Keratinocyte (primary cell): ENCODE measurements around the gene KHNYN. TPM values are rescaled to one million over a fixed set of nuclear protein-coding genes. Genes with fewer than 3 reads are reported as not detected.
A peak's percentile ranks its signal among the peaks of the same experiment; 100 is the strongest.

ENCODE experiments used
- DNase-seq: peaks from one replicate; pipeline ENCODE4 v3.0.0-alpha.2; 2011; ENCODE audit warnings: low read depth, missing footprints, low spot score
- FAIRE-seq: peaks from 2 replicates; lab custom pipeline; 2011; peaks lifted over from hg19 to GRCh38; lab: Jason Lieb, UNC
- H2AFZ ChIP-seq: 2 replicates; pipeline ENCODE4 v1.6.0; 2012; ENCODE audit warnings: low read length, control low read depth, inconsistent platforms; ENCODE audit not compliant: control insufficient read depth
- H3K27ac ChIP-seq: 2 replicates; pipeline ENCODE4 v1.5.1; 2011; ENCODE audit warnings: low read length; ENCODE audit not compliant: control insufficient read depth, insufficient read depth
- H3K27me3 ChIP-seq: 3 replicates; pipeline ENCODE4 v1.6.0; 2011; ENCODE audit warnings: low read length; ENCODE audit not compliant: control insufficient read depth, insufficient read depth; ENCODE audit errors: extremely low read depth
- H3K36me3 ChIP-seq, 2 experiments: 2 replicates in 1 of 2; 3 replicates in 1 of 2; pipeline ENCODE4 v1.5.1; 2011; ENCODE audit warnings: low read length in 2 of 2, mild to moderate bottlenecking in 1 of 2; ENCODE audit not compliant: control insufficient read depth in 2 of 2, insufficient read depth in 2 of 2; ENCODE audit errors: extremely low read depth in 1 of 2
- H3K4me1 ChIP-seq: 3 replicates; pipeline ENCODE4 v1.5.1; 2011; ENCODE audit warnings: low read length; ENCODE audit not compliant: control insufficient read depth, insufficient read depth; ENCODE audit errors: extremely low read depth
- H3K4me2 ChIP-seq: 3 replicates; pipeline ENCODE4 v1.6.0; 2011; ENCODE audit warnings: low read depth, low read length; ENCODE audit not compliant: control insufficient read depth, insufficient read depth; ENCODE audit errors: extremely low read depth
- H3K4me3 ChIP-seq, 3 experiments: fragments of 200-600 bp in 1 of 3; sonication (generic) in 1 of 3; 2 replicates in 2 of 3; 3 replicates in 1 of 3; pipeline ENCODE4 v1.5.1; 2011 to 2016; ENCODE audit warnings: low read length in 3 of 3, mild to moderate bottlenecking in 3 of 3, control low read depth in 2 of 3, inconsistent platforms in 1 of 3, low read depth in 1 of 3, mixed read lengths in 1 of 3, mixed run types in 1 of 3, moderate library complexity in 1 of 3; ENCODE audit not compliant: control insufficient read depth in 2 of 3, insufficient read depth in 2 of 3; ENCODE audit errors: extremely low read depth in 1 of 3
- H3K79me2 ChIP-seq: 2 replicates; pipeline ENCODE4 v1.6.0; 2012; ENCODE audit warnings: low read length; ENCODE audit not compliant: control insufficient read depth, insufficient read depth
- H3K9ac ChIP-seq: 3 replicates; pipeline ENCODE4 v1.6.0; 2011; ENCODE audit warnings: low read length; ENCODE audit not compliant: control insufficient read depth, insufficient read depth; ENCODE audit errors: extremely low read depth
- H3K9me1 ChIP-seq: 3 replicates; pipeline ENCODE4 v1.6.0; 2011; ENCODE audit warnings: low read length; ENCODE audit not compliant: control insufficient read depth, insufficient read depth; ENCODE audit errors: extremely low read depth
- H3K9me3 ChIP-seq: 2 replicates; pipeline ENCODE4 v1.5.1; 2012; ENCODE audit warnings: low read depth, low read length; ENCODE audit not compliant: control insufficient read depth
- H4K20me1 ChIP-seq: 3 replicates; pipeline ENCODE4 v1.6.0; 2011; ENCODE audit warnings: low read length; ENCODE audit not compliant: control insufficient read depth, insufficient read depth; ENCODE audit errors: extremely low read depth
- EZH2 ChIP-seq: IDR thresholded peaks from one replicate; pipeline ENCODE4 v1.6.1; 2012; ENCODE audit warnings: inconsistent platforms, mild to moderate bottlenecking, low read length, moderate library complexity
- dilution Hi-C: fragments of 300-500 bp; cut with MboI; formaldehyde crosslinking; loops from one replicate; pipeline ENCODE4 v1.7.0; 2020; ENCODE audit warnings: low sequenced_read_pairs; ENCODE audit not compliant: extremely low pct_ligation_motif_present
- polyA plus RNA-seq, 5 experiments: library from polyadenylated mRNA; depleted of rRNA in 3 of 5; stranded (reverse) in 3 of 5; stranded (forward) in 1 of 5; unstranded in 1 of 5; fragments of >200 nt; gene quantifications; 1 replicate in 1 of 5; 2 replicates in 3 of 5; 3 replicates in 1 of 5; pipeline versions ENCODE4 v1.2.1 to v1.2.3, GENCODE V29; 2011 to 2012; ENCODE audit warnings: missing spikeins in 2 of 5, low read depth in 1 of 5, low replicate concordance in 1 of 5
- TF ChIP-seq, protein P1 (sequence below), 3 experiments: IDR thresholded peaks in 1 of 3; conservative IDR thresholded peaks in 1 of 3; optimal IDR thresholded peaks in 1 of 3; 2 replicates in 2 of 3; 3 replicates in 1 of 3; pipeline versions ENCODE3 to v1.5.1; 2011; ENCODE audit warnings: low read length in 3 of 3, mild to moderate bottlenecking in 3 of 3, moderate library complexity in 2 of 3, control low read depth in 1 of 3, inconsistent platforms in 1 of 3; ENCODE audit not compliant: insufficient read depth in 2 of 3; ENCODE audit errors: extremely low read depth in 1 of 3

The KHNYN gene
- polyA plus RNA-seq, 1 donor (not counting 4 experiments of a cell fraction or from before 2014, with no cell fraction given): 26.0 TPM

DNA sequence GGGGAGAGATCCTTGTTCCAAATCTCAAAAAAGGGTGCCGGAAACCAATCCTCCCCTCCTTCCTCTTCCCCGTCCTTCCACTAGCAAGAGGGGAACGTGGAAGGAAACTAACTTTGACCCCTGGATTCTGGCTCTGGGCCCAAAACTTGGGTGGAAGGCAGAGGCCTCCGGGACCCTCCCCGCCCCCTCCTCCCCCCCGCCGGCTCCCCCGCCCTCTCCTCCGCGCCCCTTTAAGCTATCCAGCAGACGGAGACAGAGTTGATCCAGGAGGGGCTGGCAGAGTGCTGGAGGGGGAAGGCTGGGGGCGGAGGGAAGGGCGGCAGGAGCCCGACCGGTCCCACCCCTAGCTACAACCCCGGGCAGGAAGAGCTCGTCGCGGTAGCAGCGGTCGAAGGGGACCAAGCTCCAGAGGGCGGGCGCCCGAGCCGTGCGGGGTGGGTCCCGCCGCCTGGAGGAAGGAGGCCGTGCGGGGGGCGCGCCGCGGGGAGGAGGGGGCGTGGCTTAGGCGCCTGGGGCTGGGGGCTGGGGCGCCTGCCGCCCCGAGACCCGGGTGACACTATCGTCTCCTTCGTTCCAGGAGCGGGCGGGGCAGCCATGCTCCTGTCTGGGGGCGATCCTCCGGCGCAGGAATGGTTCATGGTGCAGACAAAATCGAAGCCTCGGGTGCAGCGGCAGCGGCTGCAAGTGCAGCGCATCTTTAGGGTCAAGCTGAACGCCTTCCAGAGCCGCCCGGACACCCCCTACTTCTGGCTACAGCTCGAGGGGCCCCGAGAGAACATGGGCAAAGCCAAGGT, 30.9 kb upstream of the KHNYN start, which contains the start of gene NYNRIN:
Gene NYNRIN, plus strand, starts transcription at position 351 of the 794 bp plus-strand sequence. Its CDS starts 244 bp downstream, at position 595.
- Histone ChIP-seq H4K20me1 (no peaks in the 10 kb centered on the region), H3K79me2 (no peaks in the 10 kb centered on the region), H3K4me3 (peak within 1 kb of the TSS; percentile 31 to 57 (median 34)), H3K9ac (peak within 1 kb of the TSS; percentile 28), H3K27ac (no peak within 1 kb of the TSS), H3K36me3 (no peaks in the 10 kb centered on the region), H2AFZ (peak within 1 kb of the TSS; percentile 65), H3K9me1 (no peaks in the 10 kb centered on the region), H3K4me2 (peak within 1 kb of the TSS; percentile 67), H3K27me3 (no peaks in the 10 kb centered on the region), H3K9me3 (no peaks in the 10 kb centered on the region), H3K4me1 (peaks cover 44% of the 10 kb centered on the region)
- FAIRE-seq (no peak), DNase-seq (no peak)
- dilution Hi-C loops: no loop called here
- TF ChIP-seq, protein P1, sequence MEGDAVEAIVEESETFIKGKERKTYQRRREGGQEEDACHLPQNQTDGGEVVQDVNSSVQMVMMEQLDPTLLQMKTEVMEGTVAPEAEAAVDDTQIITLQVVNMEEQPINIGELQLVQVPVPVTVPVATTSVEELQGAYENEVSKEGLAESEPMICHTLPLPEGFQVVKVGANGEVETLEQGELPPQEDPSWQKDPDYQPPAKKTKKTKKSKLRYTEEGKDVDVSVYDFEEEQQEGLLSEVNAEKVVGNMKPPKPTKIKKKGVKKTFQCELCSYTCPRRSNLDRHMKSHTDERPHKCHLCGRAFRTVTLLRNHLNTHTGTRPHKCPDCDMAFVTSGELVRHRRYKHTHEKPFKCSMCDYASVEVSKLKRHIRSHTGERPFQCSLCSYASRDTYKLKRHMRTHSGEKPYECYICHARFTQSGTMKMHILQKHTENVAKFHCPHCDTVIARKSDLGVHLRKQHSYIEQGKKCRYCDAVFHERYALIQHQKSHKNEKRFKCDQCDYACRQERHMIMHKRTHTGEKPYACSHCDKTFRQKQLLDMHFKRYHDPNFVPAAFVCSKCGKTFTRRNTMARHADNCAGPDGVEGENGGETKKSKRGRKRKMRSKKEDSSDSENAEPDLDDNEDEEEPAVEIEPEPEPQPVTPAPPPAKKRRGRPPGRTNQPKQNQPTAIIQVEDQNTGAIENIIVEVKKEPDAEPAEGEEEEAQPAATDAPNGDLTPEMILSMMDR (optimal IDR thresholded peaks at IDR 0.05 in 1 of 3, IDR thresholded peaks at IDR 0.05 in 1 of 3, conservative IDR thresholded peaks at IDR 0.05 in 1 of 3; ENCODE audit: extremely low read depth in 1 of 3, insufficient read depth in 2 of 3, low read length in 3 of 3): no peak
- TF ChIP-seq EZH2: no peak

DNA sequence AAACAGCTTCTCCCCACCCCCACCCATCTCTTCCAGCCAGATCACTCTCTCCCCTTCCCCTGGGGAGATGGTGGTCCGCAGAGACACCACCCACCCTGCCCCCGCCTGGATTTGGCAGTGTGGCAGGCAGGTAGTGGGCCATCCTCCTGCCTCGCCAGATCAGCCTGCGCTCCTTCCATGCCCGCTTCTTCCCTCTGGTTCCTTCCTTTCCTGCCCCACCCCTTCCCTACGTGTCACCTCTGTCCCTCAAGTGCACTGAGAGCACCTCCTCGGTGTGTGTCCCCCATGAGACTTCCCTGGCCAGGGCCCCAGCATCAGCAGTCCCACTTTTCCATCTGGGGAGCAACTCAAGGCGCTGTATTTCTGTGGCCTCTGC, 30.3 kb upstream of the KHNYN start:
- FAIRE-seq: no peak
- H3K4me1 ChIP-seq: peaks cover 41% of the 10 kb centered on the region
- dilution Hi-C loops: no loop called here

More for the DNA sequence above, 30.3 kb upstream of the KHNYN start:
- TF ChIP-seq EZH2: no peak
- TF ChIP-seq, protein P1 (optimal IDR thresholded peaks at IDR 0.05 in 1 of 3, IDR thresholded peaks at IDR 0.05 in 1 of 3, conservative IDR thresholded peaks at IDR 0.05 in 1 of 3; ENCODE audit: extremely low read depth in 1 of 3, insufficient read depth in 2 of 3, low read length in 3 of 3): no peak
- Histone ChIP-seq H2AFZ (peak overlapping the region; percentile 65), H3K36me3 (no peaks in the 10 kb centered on the region), H3K27ac (no peak overlapping the region), H3K9me1 (no peaks in the 10 kb centered on the region), H3K9ac (peak overlapping the region; percentile 28), H3K79me2 (no peaks in the 10 kb centered on the region), H3K27me3 (no peaks in the 10 kb centered on the region), H3K4me3 (peak overlapping the region; percentile 31 to 57 (median 34)), H3K9me3 (no peaks in the 10 kb centered on the region), H4K20me1 (no peaks in the 10 kb centered on the region), H3K4me2 (peak overlapping the region; percentile 67)
- no peak for DNase-seq
